Upper lobe of left lung (tissue), 6 donors: Measurements from ENCODE around the gene AANAT. TPM values are rescaled to one million over a fixed set of nuclear protein-coding genes. Genes with fewer than 3 reads are reported as not detected.

Experiments used
- ATAC-seq, 2 donors: fragments of 200-7000 bp; cut with Tn5 transposase; one replicate each; pipeline ENCODE4 v1.9.1; 2022; ENCODE audit warnings: mild to moderate bottlenecking in 2 of 2, moderate library complexity in 2 of 2; ENCODE audit not compliant: low FRiP score in 2 of 2
- DNase-seq, 2 donors: peaks; one replicate each; pipeline ENCODE4 v3.0.0-alpha.2; 2019 to 2020
- H3K27ac ChIP-seq, 4 donors: fragments of 200-600 bp; sonication (generic); one replicate each; pipeline ENCODE4 v1.5.1; 2016 to 2019
- H3K27me3 ChIP-seq, 4 donors: fragments of 200-600 bp; sonication (generic); one replicate each; pipeline ENCODE4 v1.5.1; 2017 to 2019
- H3K36me3 ChIP-seq, 4 donors: fragments of 200-600 bp; sonication (generic); one replicate each; pipeline ENCODE4 v1.5.1; 2016 to 2019
- H3K4me1 ChIP-seq, 4 donors: fragments of 200-600 bp; sonication (generic); one replicate each; pipeline ENCODE4 v1.5.1; 2018 to 2019
- H3K4me3 ChIP-seq, 4 donors: fragments of 200-600 bp; sonication (generic); one replicate each; pipeline ENCODE4 v1.5.1; 2017 to 2019; ENCODE audit warnings: mild to moderate bottlenecking in 2 of 4, moderate library complexity in 1 of 4
- H3K9me3 ChIP-seq, 4 donors: fragments of 200-600 bp; sonication (generic); one replicate each; pipeline ENCODE4 v1.5.1; 2018 to 2019
- EP300 ChIP-seq, 4 donors: sonication (generic); formaldehyde crosslinking; IDR thresholded peaks; one replicate each; pipeline ENCODE4 v1.5.1; 2017; ENCODE audit warnings: antibody characterized with exemption in 4 of 4, control low read depth in 2 of 4
- POLR2A ChIP-seq, 4 donors: fragments of 450-650 bp; IDR thresholded peaks; one replicate each; pipeline ENCODE4 v1.5.1; 2016 to 2017; ENCODE audit warnings: antibody characterized with exemption in 4 of 4, mild to moderate bottlenecking in 2 of 4
- POLR2AphosphoS5 ChIP-seq, 2 donors: sonication (generic); formaldehyde crosslinking; IDR thresholded peaks; one replicate each; pipeline ENCODE4 v1.5.1; 2017; ENCODE audit warnings: antibody characterized with exemption in 2 of 2
- WGBS, 2 donors: methylation state at CpG; one replicate each; pipeline ENCODE4 v1.1.5; 2017 to 2018; 5-methylcytosine and 5-hydroxymethylcytosine counted together
- total RNA-seq, 6 donors: library from RNA; depleted of rRNA in 4 of 6; stranded (reverse); fragments of >200 nt in 4 of 6; gene quantifications; one replicate each; pipeline versions ENCODE4 v1.1.0 to v1.2.1, GENCODE V29; 2016 to 2021
- TF ChIP-seq, protein P1 (sequence below), 6 experiments: fragments of 450-650 bp in 4 of 6; fragments of 200-600 bp in 2 of 6; sonication (generic) in 2 of 6; IDR thresholded peaks; one replicate each; pipeline ENCODE4 v1.5.1; 2016 to 2019; ENCODE audit warnings: antibody characterized with exemption in 6 of 6
- donor health status: DM: no; HTN: no; CAD: no; lungs with moderate emphysema.
- donor health status: DM: no; HTN: yes; CAD: no; lungs with severe emphysema.

The AANAT gene
- total RNA-seq, 6 donors from 2014 or later, result not detected

DNA sequence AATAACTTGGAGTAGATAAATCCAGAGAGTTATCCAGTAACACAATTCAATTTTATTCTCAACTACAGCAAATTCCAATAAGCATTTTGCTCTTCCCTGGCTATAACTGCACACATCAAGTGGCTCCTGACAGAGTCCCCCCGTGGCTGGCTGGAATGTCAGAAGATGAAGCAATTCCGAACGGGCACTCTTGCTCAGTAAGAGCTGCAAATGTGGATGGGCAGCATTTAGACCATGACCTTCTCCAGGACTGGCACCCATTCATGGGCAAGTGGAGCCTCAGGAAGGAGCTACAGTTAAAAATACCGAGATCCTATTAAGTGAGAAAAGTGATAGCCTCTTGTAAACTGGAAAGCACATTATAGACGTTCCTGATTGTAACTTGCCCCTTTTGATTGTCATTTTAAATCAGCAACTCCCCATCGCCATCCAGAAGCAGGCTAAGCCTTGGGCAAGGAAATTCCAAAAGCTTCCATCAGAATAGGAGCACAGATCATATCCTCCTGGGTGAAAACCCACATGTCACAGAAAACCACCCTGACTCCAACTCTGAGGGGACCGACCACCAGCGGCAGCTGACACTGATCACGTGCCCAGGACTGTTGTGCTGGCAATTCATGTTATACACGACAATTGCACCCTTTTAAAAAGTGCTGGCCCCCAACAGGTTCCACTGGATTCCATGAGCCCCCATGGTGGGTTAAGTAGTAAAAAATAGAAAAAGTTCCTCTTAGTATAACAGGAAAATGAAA is 21.5 kb upstream of the AANAT start:
- ATAC-seq, result no peak
- H3K9me3 ChIP-seq, result no peaks in the 10 kb centered on the region
- no peak overlapping the region for H3K4me3 ChIP-seq
- no peaks in the 10 kb centered on the region for H3K27me3 ChIP-seq
- TF ChIP-seq POLR2A (IDR thresholded peaks at IDR 0.05) (no peak), EP300 (IDR thresholded peaks at IDR 0.05) (no peak), POLR2AphosphoS5 (IDR thresholded peaks at IDR 0.05) (no peak)
- TF ChIP-seq, protein P1, sequence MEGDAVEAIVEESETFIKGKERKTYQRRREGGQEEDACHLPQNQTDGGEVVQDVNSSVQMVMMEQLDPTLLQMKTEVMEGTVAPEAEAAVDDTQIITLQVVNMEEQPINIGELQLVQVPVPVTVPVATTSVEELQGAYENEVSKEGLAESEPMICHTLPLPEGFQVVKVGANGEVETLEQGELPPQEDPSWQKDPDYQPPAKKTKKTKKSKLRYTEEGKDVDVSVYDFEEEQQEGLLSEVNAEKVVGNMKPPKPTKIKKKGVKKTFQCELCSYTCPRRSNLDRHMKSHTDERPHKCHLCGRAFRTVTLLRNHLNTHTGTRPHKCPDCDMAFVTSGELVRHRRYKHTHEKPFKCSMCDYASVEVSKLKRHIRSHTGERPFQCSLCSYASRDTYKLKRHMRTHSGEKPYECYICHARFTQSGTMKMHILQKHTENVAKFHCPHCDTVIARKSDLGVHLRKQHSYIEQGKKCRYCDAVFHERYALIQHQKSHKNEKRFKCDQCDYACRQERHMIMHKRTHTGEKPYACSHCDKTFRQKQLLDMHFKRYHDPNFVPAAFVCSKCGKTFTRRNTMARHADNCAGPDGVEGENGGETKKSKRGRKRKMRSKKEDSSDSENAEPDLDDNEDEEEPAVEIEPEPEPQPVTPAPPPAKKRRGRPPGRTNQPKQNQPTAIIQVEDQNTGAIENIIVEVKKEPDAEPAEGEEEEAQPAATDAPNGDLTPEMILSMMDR (IDR thresholded peaks at IDR 0.05), result no peak
- H3K36me3 ChIP-seq, result no peaks in the 10 kb centered on the region
- peak overlapping the region in 2 of 4 donors; percentile 10 to 52 for H3K27ac ChIP-seq
- peaks cover 15 to 38% (median 19%) of the 10 kb centered on the region in 4 donors for H3K4me1 ChIP-seq
- WGBS, 2 donors, result 68 to 81% methylated on average over 7 to 10 of the region's 10 CpGs
- no peak for DNase-seq

DNA sequence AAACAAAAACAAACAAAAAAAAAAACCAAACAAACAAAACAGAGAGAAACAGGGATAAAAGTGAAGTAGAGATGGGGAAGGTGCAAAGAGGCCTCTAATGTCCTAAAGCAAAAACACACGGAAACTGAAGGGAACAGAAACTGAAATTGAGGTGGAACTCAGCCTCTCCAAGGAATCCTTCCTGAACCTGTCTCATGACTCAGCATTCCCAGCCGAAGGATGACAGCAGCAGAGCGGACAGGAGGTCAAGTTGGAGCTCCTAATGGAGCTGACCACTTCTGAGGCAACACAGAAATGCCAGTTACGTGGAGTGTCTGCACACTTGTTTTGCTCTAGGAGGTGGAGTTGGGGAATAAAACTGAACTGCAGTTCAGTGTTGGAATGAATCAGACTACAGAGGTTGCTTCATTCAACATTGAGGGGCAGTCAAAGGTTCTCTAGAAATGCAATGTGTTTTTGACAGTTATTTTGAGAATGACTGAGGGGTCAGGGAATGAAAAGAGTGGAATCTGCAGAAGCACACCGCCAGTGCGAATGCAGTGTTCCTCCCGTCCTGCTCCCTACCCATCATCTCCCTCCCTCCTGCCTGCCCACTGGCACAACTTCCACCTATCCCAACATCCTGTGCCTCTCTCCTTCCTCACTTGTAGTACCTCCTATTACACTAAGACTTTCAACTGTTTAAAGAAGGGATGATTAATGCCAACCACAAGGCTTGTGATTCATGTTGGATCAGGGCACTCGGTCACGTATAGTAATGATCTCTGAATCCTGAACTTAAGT is 20.8 kb upstream of the AANAT start:
- ATAC-seq, result peak; percentile 47 to 70
- no peaks in the 10 kb centered on the region for H3K27me3 ChIP-seq
- TF ChIP-seq, protein P1 (IDR thresholded peaks at IDR 0.05), result no peak
- TF ChIP-seq EP300 (IDR thresholded peaks at IDR 0.05) (peak in 1 of 4 donors; percentile 33), POLR2A (IDR thresholded peaks at IDR 0.05) (no peak), POLR2AphosphoS5 (IDR thresholded peaks at IDR 0.05) (peak in 1 of 2 donors; percentile 17)
- H3K4me3 ChIP-seq, result no peak overlapping the region
- no peaks in the 10 kb centered on the region for H3K9me3 ChIP-seq
- peak overlapping the region in 3 of 4 donors; percentile 21 to 52 (median 22) for H3K27ac ChIP-seq
- H3K36me3 ChIP-seq, result no peaks in the 10 kb centered on the region
- DNase-seq, result peak in 1 of 2 donors; percentile 76
- WGBS, 2 donors, result 39 to 49% methylated on average over 9 of the region's 9 CpGs
- H3K4me1 ChIP-seq, result peaks cover 18 to 46% (median 25%) of the 10 kb centered on the region in 4 donors

GRCh38 chr17:76447931-76448652 is 19.3 kb upstream of the AANAT start:
- 85 to 87% methylated on average over 7 of the region's 7 CpGs for WGBS, 2 donors
- Histone ChIP-seq H3K4me3 (no peak overlapping the region), H3K27me3 (no peaks in the 10 kb centered on the region), H3K4me1 (peaks cover 25 to 56% (median 34%) of the 10 kb centered on the region in 4 donors), H3K27ac (no peak overlapping the region), H3K9me3 (no peaks in the 10 kb centered on the region), H3K36me3 (no peaks in the 10 kb centered on the region)
- no peak for ATAC-seq
- DNase-seq, result no peak
- TF ChIP-seq POLR2A (IDR thresholded peaks at IDR 0.05) (no peak), EP300 (IDR thresholded peaks at IDR 0.05) (no peak), POLR2AphosphoS5 (IDR thresholded peaks at IDR 0.05) (no peak)
- TF ChIP-seq, protein P1 (IDR thresholded peaks at IDR 0.05), result no peak

GRCh38 chr17:76449126-76449525 is 18.3 kb upstream of the AANAT start:
- no peak overlapping the region for H3K27ac ChIP-seq
- no peak overlapping the region for H3K4me3 ChIP-seq
- TF ChIP-seq POLR2A (IDR thresholded peaks at IDR 0.05) (no peak), POLR2AphosphoS5 (IDR thresholded peaks at IDR 0.05) (no peak), EP300 (IDR thresholded peaks at IDR 0.05) (no peak)
- TF ChIP-seq, protein P1 (IDR thresholded peaks at IDR 0.05), result no peak
- no peaks in the 10 kb centered on the region for H3K9me3 ChIP-seq
- no peak for ATAC-seq
- H3K27me3 ChIP-seq, result no peaks in the 10 kb centered on the region
- no peaks in the 10 kb centered on the region for H3K36me3 ChIP-seq
- 98% methylated on average over 6 of the region's 6 CpGs for WGBS, 2 donors
- H3K4me1 ChIP-seq, result peaks cover 25 to 49% (median 34%) of the 10 kb centered on the region in 4 donors
- no peak for DNase-seq
